A549 (cell line): Measurements from ENCODE around the gene EXOC4. TPM values are rescaled to one million over a fixed set of nuclear protein-coding genes. Genes with fewer than 3 reads are reported as not detected.

Experiments used
- ATAC-seq, 2 experiments: fragments of 200-7000 bp in 1 of 2; fragments of >200 bp in 1 of 2; cut with Nextera tagmentation in 1 of 2; cut with Tn5 transposase in 1 of 2; 3 replicates each; pipeline versions ENCODE4 v1.8.0 to v1.9.1; 2018 to 2020; ENCODE audit warnings: mild to moderate bottlenecking in 1 of 2, moderate library complexity in 1 of 2
- CTCF ChIA-PET: fragments of 300-600 bp; sonication (Branson Sonifier 250); formaldehyde crosslinking; extraction: SDS; loops from one replicate; lab custom pipeline; 2021; ENCODE audit warnings: antibody characterized with exemption, inconsistent platforms; lab: Yijun Ruan, JAX
- POLR2A ChIA-PET: fragments of 350-600 bp; formaldehyde crosslinking; extraction: SDS; loops from one replicate; lab custom pipeline; 2021; ENCODE audit warnings: antibody characterized with exemption, inconsistent platforms; lab: Yijun Ruan, JAX
- DNase-seq, 2 experiments: peaks; one replicate each; pipeline versions ENCODE4 v3.0.0 to v3.0.0-alpha.2; 2011 to 2016; ENCODE audit warnings: low read depth in 1 of 2, low spot score in 1 of 2
- FAIRE-seq: peaks from 2 replicates; lab custom pipeline; 2011; peaks lifted over from hg19 to GRCh38; lab: Jason Lieb, UNC
- H3K27ac ChIP-seq, 2 experiments: fragments of >200 bp; sonication (Bioruptor Twin); formaldehyde crosslinking; 3 replicates each; pipeline ENCODE4 v1.5.1; 2016 to 2017
- H3K4me1 ChIP-seq: fragments of >200 bp; sonication (Bioruptor Twin); formaldehyde crosslinking; 3 replicates; pipeline ENCODE4 v1.6.1; 2016
- H3K4me2 ChIP-seq: fragments of >200 bp; sonication (Bioruptor Twin); formaldehyde crosslinking; 3 replicates; pipeline ENCODE4 v1.6.1; 2016
- H3K4me3 ChIP-seq: fragments of >200 bp; sonication (Bioruptor Twin); formaldehyde crosslinking; 3 replicates; pipeline ENCODE4 v1.5.1; 2016
- H3K9me3 ChIP-seq: fragments of >200 bp; sonication (Bioruptor Twin); formaldehyde crosslinking; 3 replicates; pipeline ENCODE4 v1.6.1; 2016
- BCL3 ChIP-seq: fragments of >200 bp; sonication (Bioruptor Twin); formaldehyde crosslinking; IDR thresholded peaks from 3 replicates; pipeline ENCODE4 v1.6.1; 2016
- CBX8 ChIP-seq: fragments of 200-600 bp; sonication (generic); IDR thresholded peaks from 2 replicates; pipeline ENCODE4 v1.6.1; 2016
- CEBPB ChIP-seq, 2 experiments: fragments of >200 bp in 1 of 2; sonication (Bioruptor Twin) in 1 of 2; formaldehyde crosslinking in 1 of 2; IDR thresholded peaks; 2 replicates each; pipeline ENCODE4 v1.6.1; 2012 to 2016
- CTCF ChIP-seq: fragments of >200 bp; sonication (Bioruptor Twin); formaldehyde crosslinking; IDR thresholded peaks from 3 replicates; pipeline ENCODE4 v1.5.1; 2016
- EHMT2 ChIP-seq: fragments of 200-600 bp; sonication (generic); IDR thresholded peaks from 2 replicates; pipeline ENCODE4 v1.6.1; 2016; ENCODE audit warnings: antibody characterized with exemption, low read depth, mild to moderate bottlenecking, moderate library complexity
- ELK1 ChIP-seq: fragments of 150-350 bp; IDR thresholded peaks from 2 replicates; pipeline ENCODE4 v1.6.1; 2014; ENCODE audit warnings: low read depth, mild to moderate bottlenecking, low read length
- FOSL2 ChIP-seq, 2 experiments: fragments of 450-650 bp in 1 of 2; fragments of >200 bp in 1 of 2; sonication (Bioruptor Twin) in 1 of 2; formaldehyde crosslinking; IDR thresholded peaks; 2 replicates each; pipeline versions ENCODE4 v1.5.0 to v1.6.1; 2016 to 2020; ENCODE audit warnings: mild to moderate bottlenecking in 1 of 2, moderate library complexity in 1 of 2
- HDAC2 ChIP-seq: fragments of 200-600 bp; sonication (generic); IDR thresholded peaks from 2 replicates; pipeline ENCODE4 v1.6.1; 2016
- HMGXB4 ChIP-seq: fragments of 250-450 bp; sonication (Bioruptor Pico); IDR thresholded peaks from 2 replicates; pipeline ENCODE4 v1.5.0; 2021; ENCODE audit warnings: mild to moderate bottlenecking, moderate library complexity, borderline replicate concordance
- HOXB5 ChIP-seq: fragments of 250-450 bp; sonication (Bioruptor Pico); IDR thresholded peaks from 2 replicates; pipeline ENCODE4 v1.5.0; 2020; ENCODE audit warnings: mild to moderate bottlenecking, moderate library complexity
- MAX ChIP-seq: IDR thresholded peaks from 2 replicates; pipeline ENCODE4 v1.6.1; 2012
- MAZ ChIP-seq: fragments of 150-350 bp; IDR thresholded peaks from 2 replicates; pipeline ENCODE4 v1.6.1; 2014; ENCODE audit warnings: antibody characterized with exemption, low read depth, low read length, borderline replicate concordance
- NPAS2 ChIP-seq: fragments of 250-450 bp; sonication (Bioruptor Pico); IDR thresholded peaks from 2 replicates; pipeline ENCODE4 v1.8.0; 2022; ENCODE audit warnings: mild to moderate bottlenecking, moderate library complexity, borderline replicate concordance
- NR3C1 ChIP-seq: fragments of >200 bp; sonication (Bioruptor Twin); formaldehyde crosslinking; IDR thresholded peaks from 3 replicates; pipeline ENCODE4 v1.6.1; 2017
- PBX3 ChIP-seq: IDR thresholded peaks from 2 replicates; pipeline ENCODE4 v1.6.1; 2012
- PHF8 ChIP-seq: fragments of 200-600 bp; sonication (generic); IDR thresholded peaks from 2 replicates; pipeline ENCODE4 v1.6.1; 2016; ENCODE audit warnings: low read depth, mild to moderate bottlenecking, antibody characterized with exemption, moderate library complexity, borderline replicate concordance
- POLR2A ChIP-seq: IDR thresholded peaks from 2 replicates; pipeline ENCODE4 v1.6.1; 2012; ENCODE audit warnings: mild to moderate bottlenecking, low read length
- POLR2AphosphoS2 ChIP-seq: conservative IDR thresholded peaks from 2 replicates; pipeline ENCODE4 v1.6.1; 2012; ENCODE audit warnings: low read length, improper control_type of control experiment, inconsistent platforms
- RAD21 ChIP-seq, 2 experiments: fragments of >200 bp in 1 of 2; sonication (Bioruptor Twin) in 1 of 2; formaldehyde crosslinking in 1 of 2; IDR thresholded peaks in 1 of 2; conservative IDR thresholded peaks in 1 of 2; 2 replicates in 1 of 2; 3 replicates in 1 of 2; pipeline ENCODE4 v1.6.1; 2012 to 2018; ENCODE audit warnings: inconsistent platforms in 1 of 2
- RNF2 ChIP-seq: fragments of 200-600 bp; sonication (generic); IDR thresholded peaks from 2 replicates; pipeline ENCODE4 v1.6.1; 2016; ENCODE audit warnings: low read depth, mild to moderate bottlenecking, antibody characterized with exemption, moderate library complexity, borderline replicate concordance
- SMC3 ChIP-seq: fragments of >200 bp; sonication (Bioruptor Twin); formaldehyde crosslinking; IDR thresholded peaks from 3 replicates; pipeline ENCODE4 v1.6.1; 2018; ENCODE audit warnings: inconsistent platforms
- ZSCAN20 ChIP-seq: fragments of 250-450 bp; sonication (Bioruptor Pico); IDR thresholded peaks from 2 replicates; pipeline ENCODE4 v1.8.0; 2022; ENCODE audit warnings: mild to moderate bottlenecking, moderate library complexity
- WGBS: methylation state at CpG from one replicate; pipeline ENCODE4 v1.1.6; 2017; ENCODE audit errors: missing lambda C conversion rate; 5-methylcytosine and 5-hydroxymethylcytosine counted together
- polyA plus RNA-seq, 4 experiments: library from polyadenylated mRNA; depleted of rRNA in 3 of 4; stranded (reverse); fragments of >200 nt; fragmentation: RNase III in 1 of 4; extraction: RNeasy Plus Mini Kit Qiagen cat#74134 plus additional on column Dnase treatment in 1 of 4; gene quantifications; 2 replicates in 3 of 4; 3 replicates in 1 of 4; pipeline ENCODE4 v1.2.3, GENCODE V29; 2011 to 2017

Gene EXOC4
- polyA plus RNA-seq, 2 of the 4 experiments (the other 2 are of a cell fraction) = 33.4 to 73.1 TPM

- no peak overlapping the region for H3K27ac ChIP-seq
- FAIRE-seq (no peak), DNase-seq (no peak), ATAC-seq (no peak)
- H3K4me1 ChIP-seq = no peaks in the 10 kb centered on the region
- POLR2A ChIA-PET = no interaction called here
- 92% methylated on average over 23 of the region's 23 CpGs for WGBS
- H3K4me3 ChIP-seq = no peak overlapping the region
- H3K9me3 ChIP-seq = no peaks in the 10 kb centered on the region
- no peak for TF ChIP-seq CBX8
- TF ChIP-seq, all 56 proteins: peak for 0
- H3K4me2 ChIP-seq = no peak overlapping the region
- CTCF ChIA-PET = interaction anchor here (1.1 kb wide), 1 partner anchor 11 kb away, joined by 3 read pairs; no protein-coding TSS in a partner anchor
These were observed 170.7 kb downstream of the EXOC4 start for GRCh38 chr7:133423618-133424017.

- CTCF ChIA-PET = no interaction called here
- no peak for ATAC-seq
- TF ChIP-seq ZSCAN20 = no peak
- TF ChIP-seq, all 56 proteins: peak for 0
These were observed 175.4 kb downstream of the EXOC4 start for GRCh38 chr7:133428326-133428725.

GRCh38 chr7:133428876-133429275 is 176.0 kb downstream of the EXOC4 start:
- no peak overlapping the region for H3K4me2 ChIP-seq
- no peak for ATAC-seq
- no peak overlapping the region for H3K4me3 ChIP-seq
- no peak for TF ChIP-seq MAX
- no peak for TF ChIP-seq EHMT2
- TF ChIP-seq PBX3 = no peak
- no peak for TF ChIP-seq RAD21 (conservative IDR thresholded peaks at IDR 0.05 in 1 of 2, IDR thresholded peaks at IDR 0.05 in 1 of 2)
- no peak for TF ChIP-seq HMGXB4 (CRISPR knock-in tag)
- TF ChIP-seq CTCF = no peak
- TF ChIP-seq NR3C1 = no peak
- TF ChIP-seq, all 56 proteins: peak for 0
- ChIA-PET POLR2A (no interaction called here), CTCF (no interaction called here)
- Histone ChIP-seq H3K4me1 (no peaks in the 10 kb centered on the region), H3K9me3 (no peaks in the 10 kb centered on the region), H3K27ac (no peak overlapping the region)
- DNase-seq (no peak), FAIRE-seq (no peak)
- 83% methylated on average over 3 of the region's 3 CpGs for whole genome bisulfite sequencing

More at GRCh38 chr7:133428326-133428725, 175.4 kb downstream of the EXOC4 start:
- 93% methylated on average over 2 of the region's 2 CpGs for WGBS
- Histone ChIP-seq H3K4me3 (no peak overlapping the region), H3K4me1 (no peaks in the 10 kb centered on the region), H3K27ac (no peak overlapping the region), H3K9me3 (no peaks in the 10 kb centered on the region), H3K4me2 (no peak overlapping the region)
- DNase-seq (no peak), FAIRE-seq (no peak)
- POLR2A ChIA-PET = no interaction called here

- CTCF ChIA-PET = no interaction called here
- 92% methylated on average over 3 of the region's 3 CpGs for whole genome bisulfite sequencing
- no peaks in the 10 kb centered on the region for H3K9me3 ChIP-seq
- no peak overlapping the region for H3K27ac ChIP-seq
- H3K4me1 ChIP-seq = no peaks in the 10 kb centered on the region
- ATAC-seq (no peak), FAIRE-seq (no peak), DNase-seq (no peak)
- no peak overlapping the region for H3K4me2 ChIP-seq
- POLR2A ChIA-PET = no interaction called here
- H3K4me3 ChIP-seq = no peak overlapping the region
- TF ChIP-seq PBX3 (no peak), HDAC2 (no peak), NPAS2 (CRISPR knock-in tag) (no peak), ELK1 (no peak), CEBPB (IDR thresholded peaks at IDR 0.05) (no peak), BCL3 (no peak), MAZ (no peak), HOXB5 (CRISPR knock-in tag) (no peak), RNF2 (no peak), POLR2A (no peak), SMC3 (no peak), PHF8 (no peak), FOSL2 (IDR thresholded peaks at IDR 0.05) (no peak), FOSL2 (CRISPR knock-in tag; IDR thresholded peaks at IDR 0.05) (no peak), POLR2AphosphoS2 (no peak)
These were observed 176.5 kb downstream of the EXOC4 start for GRCh38 chr7:133429371-133429770.
